ENCODE data around the gene ZNF879. TPM values are rescaled to one million over a fixed set of nuclear protein-coding genes. Genes with fewer than 3 reads are reported as not detected.

Gene ZNF879
- 6.5 and 7.3 TPM in 2 replicates for total RNA-seq

GRCh38 chr5:179023528-179024189 lies at the start of gene ZNF879:
TSS of gene ZNF879 (plus strand) at chr5:179023804. CDS start at chr5:179025005, 1,201 bp downstream.

GRCh38 chr5:178994580-178995340 lies 28.8 kb upstream of the ZNF879 start, which contains the start of gene GRM6:
TSS of gene GRM6 (minus strand) at chr5:178995320. CDS start at chr5:178994944, 376 bp downstream.

GRCh38 chr5:179060116-179061008 lies 36.8 kb downstream of the ZNF879 start, which contains the start of gene ZNF354C:
TSS of gene ZNF354C (plus strand) at chr5:179060373. CDS start at chr5:179062069, 1,696 bp downstream.

Other genes starting within 250 kb of the ZNF879 start
- gene ZNF354B, start 163.9 kb upstream of the ZNF879 start, total RNA-seq, result 11.2 and 14.2 TPM in 2 replicates
- gene ZFP2, start 127.9 kb upstream of the ZNF879 start, total RNA-seq, result 2.1 and 3.1 TPM in 2 replicates
- 2.5 and 3.0 TPM in 2 replicates for gene ZNF454, start 82.6 kb upstream of the ZNF879 start, total RNA-seq
- gene GRM6, start 28.5 kb upstream of the ZNF879 start, total RNA-seq, result not detected in 2 replicates
- gene ZNF354C, start 36.6 kb downstream of the ZNF879 start, total RNA-seq, result 11.1 and 14.1 TPM in 2 replicates